NCI-H345 treated with DMSO at 0.1 percent for 48 hours (cell line): ENCODE measurements around the gene CPVL.

Experiments
- DNase-seq: peaks from one replicate; lab custom pipeline; 2025; ENCODE audit not compliant: unreplicated experiment; lab: John Stamatoyannopoulos, UW

The CPVL gene

GRCh38 chr7:29013082-29013695, 133.1 kb downstream of the CPVL start:
- DNase-seq: no peak

GRCh38 chr7:29009947-29010346, 136.4 kb downstream of the CPVL start:
- no peak for DNase-seq

GRCh38 chr7:29008590-29008989, 137.7 kb downstream of the CPVL start:
- DNase-seq: no peak

- DNase-seq: no peak
These were observed 139.2 kb downstream of the CPVL start for GRCh38 chr7:29007127-29007526.

GRCh38 chr7:29005829-29006228, 140.5 kb downstream of the CPVL start:
- no peak for DNase-seq

- DNase-seq: no peak
These were observed 140.9 kb downstream of the CPVL start for GRCh38 chr7:29005406-29005805.

- no peak for DNase-seq
These were observed 142.6 kb downstream of the CPVL start for GRCh38 chr7:29003703-29004102.

GRCh38 chr7:29000717-29001076, 145.6 kb downstream of the CPVL start:
- no peak for DNase-seq

- DNase-seq: no peak
These were observed 146.2 kb downstream of the CPVL start for GRCh38 chr7:28999895-29000716.

- DNase-seq: no peak
These were observed 146.9 kb downstream of the CPVL start for GRCh38 chr7:28999427-28999826.

- no peak for DNase-seq
These were observed 148.2 kb downstream of the CPVL start for GRCh38 chr7:28998105-28998504.

GRCh38 chr7:28996836-28997235, 149.5 kb downstream of the CPVL start:
- DNase-seq: no peak

GRCh38 chr7:28993371-28993770, 153.0 kb downstream of the CPVL start:
- no peak for DNase-seq

GRCh38 chr7:28992798-28993197, 153.5 kb downstream of the CPVL start:
- no peak for DNase-seq

- DNase-seq: no peak
These were observed 156.0 kb downstream of the CPVL start for GRCh38 chr7:28990200-28990960.

- DNase-seq: no peak
These were observed 156.9 kb downstream of the CPVL start for GRCh38 chr7:28989211-28989980.

GRCh38 chr7:28988810-28989209, 157.5 kb downstream of the CPVL start:
- no peak for DNase-seq

- DNase-seq: no peak
These were observed 158.2 kb downstream of the CPVL start for GRCh38 chr7:28988091-28988490.

- no peak for DNase-seq
These were observed 159.6 kb downstream of the CPVL start for GRCh38 chr7:28986765-28987110.

GRCh38 chr7:28986028-28986764, 160.1 kb downstream of the CPVL start:
- no peak for DNase-seq

- DNase-seq: no peak
These were observed 161.7 kb downstream of the CPVL start for GRCh38 chr7:28984631-28985030.
